ENCODE results near the gene PPP2R1B.

PPP2R1B gene

DNA sequence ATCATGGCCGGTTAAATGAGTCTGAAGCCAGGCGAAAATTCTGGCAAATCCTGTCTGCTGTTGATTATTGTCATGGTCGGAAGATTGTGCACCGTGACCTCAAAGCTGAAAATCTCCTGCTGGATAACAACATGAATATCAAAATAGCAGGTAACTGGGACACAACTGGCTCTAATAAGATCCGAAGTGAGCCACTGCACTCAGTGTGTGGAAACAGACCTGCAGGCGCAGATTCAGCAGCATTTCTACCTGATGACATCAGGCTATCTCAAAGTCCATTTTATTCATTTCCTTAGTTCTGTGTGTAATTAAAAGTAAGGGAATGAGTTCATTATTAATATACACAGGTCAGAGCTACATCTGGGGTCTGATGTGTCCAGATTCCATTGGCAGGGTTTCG is 78.2 kb downstream of the PPP2R1B start:
- Histone ChIP-seq H3K27ac (ENCODE audit: poor library complexity, severe bottlenecking) (no peak overlapping the region), H3K36me3 (ENCODE audit: low read depth) (0 out of 2 replicates have a peak, but pooled peaks cover 10% of the 10 kb centered on the region), H3K9me3 (ENCODE audit: severe bottlenecking) (no peaks in the 10 kb centered on the region), H3K4me3 (ENCODE audit: severe bottlenecking) (no peak overlapping the region), H3K27me3 (ENCODE audit: insufficient read depth, poor library complexity, severe bottlenecking) (no peaks in the 10 kb centered on the region), H3K4me1 (ENCODE audit: insufficient read depth, poor library complexity, severe bottlenecking) (no peaks in the 10 kb centered on the region)
- ATAC-seq (ENCODE audit: low read depth) (no peak), DNase-seq (ENCODE audit: low spot score) (no peak)
- TF ChIP-seq, protein P1, sequence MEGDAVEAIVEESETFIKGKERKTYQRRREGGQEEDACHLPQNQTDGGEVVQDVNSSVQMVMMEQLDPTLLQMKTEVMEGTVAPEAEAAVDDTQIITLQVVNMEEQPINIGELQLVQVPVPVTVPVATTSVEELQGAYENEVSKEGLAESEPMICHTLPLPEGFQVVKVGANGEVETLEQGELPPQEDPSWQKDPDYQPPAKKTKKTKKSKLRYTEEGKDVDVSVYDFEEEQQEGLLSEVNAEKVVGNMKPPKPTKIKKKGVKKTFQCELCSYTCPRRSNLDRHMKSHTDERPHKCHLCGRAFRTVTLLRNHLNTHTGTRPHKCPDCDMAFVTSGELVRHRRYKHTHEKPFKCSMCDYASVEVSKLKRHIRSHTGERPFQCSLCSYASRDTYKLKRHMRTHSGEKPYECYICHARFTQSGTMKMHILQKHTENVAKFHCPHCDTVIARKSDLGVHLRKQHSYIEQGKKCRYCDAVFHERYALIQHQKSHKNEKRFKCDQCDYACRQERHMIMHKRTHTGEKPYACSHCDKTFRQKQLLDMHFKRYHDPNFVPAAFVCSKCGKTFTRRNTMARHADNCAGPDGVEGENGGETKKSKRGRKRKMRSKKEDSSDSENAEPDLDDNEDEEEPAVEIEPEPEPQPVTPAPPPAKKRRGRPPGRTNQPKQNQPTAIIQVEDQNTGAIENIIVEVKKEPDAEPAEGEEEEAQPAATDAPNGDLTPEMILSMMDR (IDR thresholded peaks at IDR 0.05; ENCODE audit: poor library complexity, severe bottlenecking), result no peak

DNA sequence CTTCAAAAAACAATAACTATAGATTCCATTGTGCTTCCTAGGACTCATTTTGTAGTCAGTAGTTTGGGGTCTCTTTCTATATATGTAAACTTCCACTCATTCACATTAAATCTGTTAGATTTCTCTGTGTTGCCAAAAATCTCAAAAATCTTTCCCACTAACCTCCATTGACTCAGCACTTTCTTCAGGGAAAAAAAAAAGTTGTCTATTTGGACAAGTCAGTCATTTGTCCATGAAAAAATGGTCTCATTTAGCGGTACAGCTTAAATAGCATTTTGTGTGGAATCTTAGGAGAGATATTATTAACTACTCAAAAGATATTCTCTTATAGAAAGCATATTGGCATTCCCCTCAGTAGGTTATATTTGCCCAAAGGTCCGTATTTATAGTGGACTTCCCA is 81.9 kb downstream of the PPP2R1B start:
- TF ChIP-seq, protein P1 (IDR thresholded peaks at IDR 0.05; ENCODE audit: poor library complexity, severe bottlenecking), result no peak
- H3K4me3 ChIP-seq (ENCODE audit: severe bottlenecking), result no peak overlapping the region
- H3K4me1 ChIP-seq (ENCODE audit: insufficient read depth, poor library complexity, severe bottlenecking), result no peaks in the 10 kb centered on the region
- H3K36me3 ChIP-seq (ENCODE audit: low read depth), result 0 out of 2 replicates have a peak, but pooled peaks cover 10% of the 10 kb centered on the region
- no peaks in the 10 kb centered on the region for H3K27me3 ChIP-seq (ENCODE audit: insufficient read depth, poor library complexity, severe bottlenecking)
- no peak overlapping the region for H3K27ac ChIP-seq (ENCODE audit: poor library complexity, severe bottlenecking)
- DNase-seq (ENCODE audit: low spot score) (no peak), ATAC-seq (ENCODE audit: low read depth) (no peak)
- no peaks in the 10 kb centered on the region for H3K9me3 ChIP-seq (ENCODE audit: severe bottlenecking)

DNA sequence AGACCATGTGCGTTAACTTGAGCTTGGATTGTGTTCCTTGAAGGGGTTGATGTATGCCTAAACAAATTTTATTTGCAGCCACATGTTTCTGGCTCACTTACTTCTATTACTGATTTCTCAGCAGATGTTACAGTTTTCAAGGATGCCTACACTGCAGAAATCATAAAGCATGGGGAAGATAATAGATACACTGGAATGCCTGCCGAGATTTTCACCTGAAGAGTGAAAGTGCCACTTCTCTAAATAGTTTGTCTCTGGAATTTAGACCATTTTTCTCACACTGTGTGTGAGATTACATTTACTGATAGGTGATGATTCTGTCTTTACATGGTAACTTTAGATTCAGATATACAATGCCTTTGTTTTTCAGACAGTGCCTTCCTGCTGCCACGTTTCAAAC is 82.4 kb downstream of the PPP2R1B start:
- TF ChIP-seq, protein P1 (IDR thresholded peaks at IDR 0.05; ENCODE audit: poor library complexity, severe bottlenecking), result no peak
- H3K9me3 ChIP-seq (ENCODE audit: severe bottlenecking), result no peaks in the 10 kb centered on the region
- H3K27me3 ChIP-seq (ENCODE audit: insufficient read depth, poor library complexity, severe bottlenecking), result no peaks in the 10 kb centered on the region
- no peak for DNase-seq (ENCODE audit: low spot score)
- 0 out of 2 replicates have a peak, but pooled peaks cover 10% of the 10 kb centered on the region for H3K36me3 ChIP-seq (ENCODE audit: low read depth)
- no peaks in the 10 kb centered on the region for H3K4me1 ChIP-seq (ENCODE audit: insufficient read depth, poor library complexity, severe bottlenecking)
- ATAC-seq (ENCODE audit: low read depth), result no peak
- H3K4me3 ChIP-seq (ENCODE audit: severe bottlenecking), result no peak overlapping the region
- no peak overlapping the region for H3K27ac ChIP-seq (ENCODE audit: poor library complexity, severe bottlenecking)

DNA sequence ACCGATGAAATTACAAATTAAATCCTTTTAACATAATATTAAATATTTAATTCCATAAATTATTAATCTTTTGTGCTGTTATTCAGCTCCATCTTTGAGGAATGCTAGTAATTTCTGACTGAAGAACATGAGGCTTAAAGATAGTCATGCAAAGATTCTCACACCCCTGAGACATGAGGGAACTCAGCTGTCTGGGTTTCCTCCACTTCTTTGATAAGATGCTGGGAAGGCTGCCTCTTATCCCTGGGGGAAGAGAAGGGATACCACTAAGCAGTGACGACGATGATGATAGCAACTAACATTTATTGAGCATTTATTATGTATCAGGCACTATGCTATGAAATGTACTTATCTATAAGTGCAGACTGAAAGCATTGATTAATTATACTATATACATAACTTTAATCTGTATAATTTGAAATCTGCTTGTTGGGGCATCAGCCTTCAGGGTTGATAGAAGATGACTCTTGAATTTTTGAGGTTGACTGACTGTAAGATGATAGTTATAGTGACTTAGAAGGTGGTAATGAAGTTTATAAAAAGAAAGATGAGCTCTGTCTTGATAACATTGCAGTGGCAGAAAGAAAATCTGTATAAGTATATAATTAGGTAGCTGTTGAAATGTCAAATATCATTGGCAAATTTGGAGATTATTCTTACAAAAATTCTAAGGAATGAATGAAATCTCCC is 85.6 kb downstream of the PPP2R1B start:
- H3K27me3 ChIP-seq (ENCODE audit: insufficient read depth, poor library complexity, severe bottlenecking), result no peaks in the 10 kb centered on the region
- ATAC-seq (ENCODE audit: low read depth) (no peak), DNase-seq (ENCODE audit: low spot score) (no peak)
- TF ChIP-seq, protein P1 (IDR thresholded peaks at IDR 0.05; ENCODE audit: poor library complexity, severe bottlenecking), result no peak
- H3K27ac ChIP-seq (ENCODE audit: poor library complexity, severe bottlenecking), result no peak overlapping the region
- peaks cover 8% of the 10 kb centered on the region for H3K4me1 ChIP-seq (ENCODE audit: insufficient read depth, poor library complexity, severe bottlenecking)
- no peak overlapping the region for H3K4me3 ChIP-seq (ENCODE audit: severe bottlenecking)
- no peaks in the 10 kb centered on the region; the same call in 1 of the 2 replicates for H3K36me3 ChIP-seq (ENCODE audit: low read depth)
- no peaks in the 10 kb centered on the region for H3K9me3 ChIP-seq (ENCODE audit: severe bottlenecking)
